Stimulated activated CD4-positive, alpha-beta T cell treated with anti-CD3 and anti-CD28 coated beads, Interleukin-2, amount 100 ng/mL, for 24 hours (primary cell): Measurements from ENCODE around the gene SLC9A3.

ENCODE experiments used
- DNase-seq, 2 donors: peaks; one replicate each; pipeline ENCODE4 v3.0.0-alpha.2; 2020

The SLC9A3 gene

GRCh38 chr5:472656-473550 is 51.3 kb downstream of the SLC9A3 start:
- peak; percentile 90 to 93 for DNase-seq

- peak; percentile 32 to 37 for DNase-seq
Measured at GRCh38 chr5:472076-472655, 52.1 kb downstream of the SLC9A3 start.

GRCh38 chr5:471750-472058 is 52.5 kb downstream of the SLC9A3 start:
- no peak for DNase-seq

GRCh38 chr5:470961-471749 is 53.1 kb downstream of the SLC9A3 start:
- DNase-seq, result no peak

- DNase-seq, result no peak
Measured at GRCh38 chr5:469752-470483, 54.3 kb downstream of the SLC9A3 start.

GRCh38 chr5:468401-468800 is 55.8 kb downstream of the SLC9A3 start:
- no peak for DNase-seq

- DNase-seq, result peak in 1 of 2 donors; percentile 1
Measured at GRCh38 chr5:466661-467310, 57.5 kb downstream of the SLC9A3 start.

- DNase-seq, result peak in 1 of 2 donors; percentile 0
Measured at GRCh38 chr5:465591-466403, 58.5 kb downstream of the SLC9A3 start.

GRCh38 chr5:464843-465590 is 59.2 kb downstream of the SLC9A3 start:
- DNase-seq, result peak in 1 of 2 donors; percentile 0

GRCh38 chr5:464446-464842 is 59.8 kb downstream of the SLC9A3 start:
- no peak for DNase-seq

- peak; percentile 71 to 78 for DNase-seq
Measured at GRCh38 chr5:463952-464351, 60.3 kb downstream of the SLC9A3 start.

- no peak for DNase-seq
Measured at GRCh38 chr5:463301-463700, 60.9 kb downstream of the SLC9A3 start.

- no peak for DNase-seq
Measured at GRCh38 chr5:462051-462481, 62.2 kb downstream of the SLC9A3 start.

GRCh38 chr5:460273-460625 is 64.0 kb downstream of the SLC9A3 start:
- DNase-seq, result no peak

GRCh38 chr5:459562-460272 is 64.5 kb downstream of the SLC9A3 start:
- DNase-seq, result no peak

GRCh38 chr5:458547-459353 is 65.5 kb downstream of the SLC9A3 start:
- DNase-seq, result peak; percentile 74 to 77

GRCh38 chr5:457195-457961 is 66.9 kb downstream of the SLC9A3 start:
- DNase-seq, result no peak
